NCI-H2227 (cell line): ENCODE data around the gene CELF4.

Experiments
- DNase-seq: peaks from one replicate; lab custom pipeline; 2025; ENCODE audit not compliant: unreplicated experiment; lab: John Stamatoyannopoulos, UW

CELF4 gene

GRCh38 chr18:37330173-37330572 is 235.4 kb downstream of the CELF4 start:
- DNase-seq: no peak

GRCh38 chr18:37328946-37329719 is 236.5 kb downstream of the CELF4 start:
- DNase-seq: no peak

DNA sequence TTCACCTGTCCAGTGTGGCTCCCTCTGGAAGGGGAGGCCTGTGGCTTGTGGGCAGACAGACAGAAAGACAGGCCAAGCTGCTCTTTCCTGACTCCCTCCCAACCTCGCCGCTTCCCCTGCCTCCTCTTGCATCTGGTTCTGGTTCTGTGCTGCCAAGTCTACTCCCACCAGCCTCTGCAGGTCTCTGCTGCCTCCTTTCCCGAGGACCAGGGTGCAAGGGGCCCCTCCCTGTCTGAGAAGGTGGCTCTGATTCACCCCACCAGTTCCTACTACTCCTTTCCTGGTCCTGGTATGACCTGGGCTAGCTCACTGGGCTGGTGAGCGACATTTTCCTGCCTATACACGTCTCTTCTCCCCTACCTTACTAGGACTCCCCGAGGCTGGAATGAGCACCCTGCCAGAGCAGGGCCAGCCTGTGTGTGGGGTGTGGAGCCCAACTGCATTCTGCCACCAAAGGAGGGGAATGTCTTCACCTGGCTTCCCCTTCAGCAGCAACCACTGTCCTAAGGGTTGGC is 238.5 kb downstream of the CELF4 start:
- DNase-seq: no peak

- peak; percentile 85 for DNase-seq
These were observed 243.0 kb downstream of the CELF4 start for GRCh38 chr18:37322492-37323035.

DNA sequence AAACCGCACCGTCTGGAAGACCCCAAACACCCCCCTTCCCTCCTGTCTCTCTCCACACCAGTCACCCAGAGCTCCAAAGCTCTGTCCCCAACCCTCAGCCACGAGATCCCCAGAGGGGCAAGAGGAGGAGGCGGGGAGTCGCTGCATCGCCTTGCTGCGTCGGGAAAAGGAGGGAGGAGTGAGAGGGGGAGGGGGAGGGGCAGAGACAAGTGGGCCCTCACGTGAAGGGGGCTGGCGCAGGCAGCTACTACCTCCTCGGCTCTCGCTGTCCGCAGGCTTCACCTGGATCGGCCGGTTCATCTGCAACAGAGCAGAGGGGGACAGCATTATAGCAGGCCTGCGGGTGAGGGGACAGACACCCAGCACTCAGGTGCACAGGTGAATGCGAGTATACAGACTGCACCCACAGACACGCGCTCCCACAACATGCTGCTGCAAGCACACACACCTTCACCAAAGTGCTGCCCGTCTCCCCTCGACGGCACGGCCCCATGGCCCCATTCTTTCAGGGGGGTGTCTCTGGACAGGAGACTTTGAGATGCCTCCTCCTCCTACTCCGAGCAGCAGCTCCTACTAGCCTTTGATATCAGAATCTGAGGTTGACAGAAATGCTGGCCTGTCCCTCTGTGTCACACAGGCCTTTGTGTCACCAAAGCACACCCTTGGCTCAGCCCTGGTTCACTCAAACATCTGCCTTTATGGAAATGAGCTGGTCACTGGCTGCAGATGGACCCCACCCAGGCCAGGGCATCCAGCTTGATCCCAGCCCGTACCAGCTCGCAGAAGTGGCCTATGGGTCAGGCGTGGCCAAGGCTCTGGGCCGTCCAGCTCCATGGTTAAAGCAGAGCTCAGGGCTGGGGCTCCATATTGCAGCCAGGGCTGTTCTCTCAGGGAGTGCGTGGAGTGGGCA is 243.8 kb downstream of the CELF4 start:
- peak; percentile 52 for DNase-seq

GRCh38 chr18:37320317-37320716 is 245.3 kb downstream of the CELF4 start:
- DNase-seq: no peak

GRCh38 chr18:37318360-37319355 is 246.9 kb downstream of the CELF4 start:
- no peak for DNase-seq

- DNase-seq: no peak
These were observed 248.1 kb downstream of the CELF4 start for GRCh38 chr18:37317486-37317885.

- DNase-seq: no peak
These were observed 249.1 kb downstream of the CELF4 start for GRCh38 chr18:37316468-37316867.

DNA sequence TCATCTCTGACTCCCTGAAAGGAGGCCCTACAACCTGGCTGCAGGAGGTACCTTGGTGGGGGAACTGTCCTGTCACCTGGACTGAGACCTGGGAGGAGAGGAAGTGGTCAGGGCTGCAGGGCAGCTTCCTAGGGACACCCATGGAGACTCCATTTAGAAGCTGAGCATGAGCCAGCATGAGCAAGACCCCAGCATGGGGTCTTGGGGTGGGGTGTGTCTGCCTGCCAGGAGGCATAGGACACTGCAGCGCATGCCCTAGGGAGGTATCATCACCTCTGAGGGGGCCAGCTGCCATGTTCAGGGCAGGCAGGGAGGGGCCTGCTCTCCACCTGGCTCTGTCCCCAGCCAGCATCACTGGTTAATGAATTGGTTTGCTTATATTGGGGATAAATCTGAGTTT is 249.7 kb downstream of the CELF4 start:
- no peak for DNase-seq

DNA sequence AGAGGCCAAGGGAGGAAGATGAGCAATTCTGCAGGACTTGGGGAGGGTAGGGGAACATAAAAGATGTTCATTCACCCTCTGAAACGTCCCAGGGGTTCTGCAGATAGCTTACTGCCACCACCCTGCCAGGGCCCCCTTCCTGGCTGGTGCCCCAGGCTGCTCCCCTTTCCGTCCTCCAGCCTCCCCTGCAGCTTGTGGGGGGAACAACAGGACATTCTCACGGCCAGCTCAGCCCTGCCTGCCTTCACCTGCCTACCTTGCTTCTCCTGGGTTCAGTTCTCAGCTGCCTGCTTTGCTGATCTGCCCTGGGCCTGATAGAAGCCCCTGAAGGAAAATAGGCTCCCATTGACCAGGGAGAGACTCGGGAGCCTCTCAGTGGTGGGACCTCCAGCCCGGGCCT is 251.1 kb downstream of the CELF4 start:
- no peak for DNase-seq

- no peak for DNase-seq
These were observed 252.0 kb downstream of the CELF4 start for GRCh38 chr18:37313624-37314023.

GRCh38 chr18:37309861-37310260 is 255.7 kb downstream of the CELF4 start:
- no peak for DNase-seq

DNA sequence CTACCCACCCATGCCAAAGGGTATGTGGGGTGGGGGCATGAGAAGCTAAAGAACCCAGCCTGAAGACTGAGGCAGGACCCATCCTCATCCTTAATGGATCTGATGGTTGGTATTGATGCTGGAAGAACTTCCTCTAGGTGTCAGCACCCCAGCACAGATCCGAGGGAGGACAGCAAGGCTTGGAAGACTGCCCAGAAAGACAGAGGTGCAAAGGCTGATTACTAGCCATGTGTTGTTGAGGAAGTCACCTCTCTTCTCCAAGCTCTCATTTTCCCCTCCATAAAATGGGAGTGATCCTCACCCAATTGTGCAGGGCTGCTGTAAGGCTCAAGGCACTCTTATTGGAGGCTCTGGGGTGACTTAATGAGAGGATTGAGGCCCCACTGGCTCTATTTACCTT is 256.5 kb downstream of the CELF4 start:
- DNase-seq: no peak

GRCh38 chr18:37307181-37307580 is 258.4 kb downstream of the CELF4 start:
- no peak for DNase-seq

GRCh38 chr18:37306432-37306831 is 259.2 kb downstream of the CELF4 start:
- no peak for DNase-seq

- DNase-seq: peak; percentile 68
These were observed 260.5 kb downstream of the CELF4 start for GRCh38 chr18:37305066-37305465.

GRCh38 chr18:37304012-37304680 is 261.5 kb downstream of the CELF4 start:
- DNase-seq: no peak

- peak; percentile 8 for DNase-seq
These were observed 262.6 kb downstream of the CELF4 start for GRCh38 chr18:37303009-37303408.

DNA sequence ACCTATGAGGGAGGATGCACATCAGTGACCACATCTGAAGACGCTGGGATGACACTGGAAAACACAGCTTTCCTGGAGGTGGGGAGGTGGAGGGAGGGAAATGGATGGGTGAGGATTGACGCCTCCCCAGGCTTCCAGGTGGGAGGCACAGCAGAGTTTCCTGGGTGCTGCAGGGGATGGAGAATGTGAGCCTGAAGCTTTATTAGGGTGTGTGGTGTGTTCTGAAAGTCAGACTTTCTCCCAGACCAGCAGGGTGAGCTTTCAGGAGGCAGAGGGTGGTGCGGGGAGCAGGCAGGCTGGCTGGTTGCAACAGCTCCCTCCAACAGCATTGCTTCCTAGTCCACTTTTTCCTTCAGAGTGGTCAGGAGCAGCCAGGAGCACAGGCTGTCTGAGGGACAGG is 263.1 kb downstream of the CELF4 start:
- no peak for DNase-seq
